ENCODE results near the gene CYB561D1. TPM values are rescaled to one million over a fixed set of nuclear protein-coding genes. Genes with fewer than 3 reads are reported as not detected.

Gene CYB561D1
- total RNA-seq, 5 donors from 2014 or later (not counting 1 experiment from before 2014, with no cell fraction given): 23.6 to 42.6 (median 39.5) TPM

DNA sequence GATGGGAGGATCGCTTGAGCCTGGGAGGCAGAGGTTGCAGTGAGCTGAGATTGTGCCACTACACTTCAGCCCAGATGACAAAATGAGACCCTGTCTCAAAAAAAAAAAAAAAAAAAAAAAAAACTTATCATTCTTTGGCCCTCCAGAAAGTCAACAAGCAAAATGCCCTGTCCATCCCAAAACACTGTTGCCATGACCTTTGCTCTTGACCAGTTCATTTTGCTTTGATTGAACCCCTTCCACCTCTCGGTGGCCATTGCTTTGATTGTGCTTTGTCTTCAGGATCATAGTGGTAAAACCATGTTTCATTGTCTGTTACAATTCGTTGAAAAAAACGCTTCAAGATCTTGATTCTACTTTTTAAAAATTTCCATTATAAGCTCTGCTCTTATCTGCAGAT lies 36.1 kb upstream of the CYB561D1 start:
- Histone ChIP-seq H3K4me3 (ENCODE audit: control insufficient read depth in 1 of 2, extremely low read depth in 1 of 2, low read length in 1 of 2) (no peak overlapping the region), H3K27me3 (replicated peaks in 1 of 2; ENCODE audit: control insufficient read depth in 2 of 2, extremely low read depth in 1 of 2, insufficient read depth in 2 of 2, low read length in 1 of 2) (peaks cover 0 to 32% of the 10 kb centered on the region in 2 experiments), H3K36me3 (ENCODE audit: control insufficient read depth in 2 of 2, extremely low read depth in 1 of 2, insufficient read depth in 1 of 2, low read length in 1 of 2) (no peaks in the 10 kb centered on the region), H3K9me3 (no peaks in the 10 kb centered on the region), H3K4me1 (ENCODE audit: control insufficient read depth in 1 of 2, extremely low read depth in 1 of 2, insufficient read depth in 2 of 2, low read length in 2 of 2) (no peaks in the 10 kb centered on the region), H3K27ac (ENCODE audit: low read length) (no peak overlapping the region)
- no peak overlapping the region for H3K4me3 Mint-ChIP-seq
- WGBS (ENCODE audit: insufficient coverage): no CpG with 5 or more reads among the region's 4 CpGs
- H3K36me3 Mint-ChIP-seq: peaks cover 11% of the 10 kb centered on the region
- DNase-seq (no peak), ATAC-seq (replicated peaks in 1 of 4) (no peak)
- no peaks in the 10 kb centered on the region for H3K4me1 Mint-ChIP-seq
- H3K27me3 Mint-ChIP-seq: peaks cover 18 to 39% of the 10 kb centered on the region in 2 donors
- ChIA-PET POLR2A (interaction anchor here in 1 of 2 donors (0.7 kb wide), 1 partner anchor 104 kb away, joined by 3 read pairs; no protein-coding TSS in a partner anchor), CTCF (no interaction called here)
- peaks cover 4 to 18% (median 8%) of the 10 kb centered on the region in 3 donors for H3K9me3 Mint-ChIP-seq
- peak overlapping the region in 1 of 2 donors; percentile 69 for H3K27ac Mint-ChIP-seq

DNA sequence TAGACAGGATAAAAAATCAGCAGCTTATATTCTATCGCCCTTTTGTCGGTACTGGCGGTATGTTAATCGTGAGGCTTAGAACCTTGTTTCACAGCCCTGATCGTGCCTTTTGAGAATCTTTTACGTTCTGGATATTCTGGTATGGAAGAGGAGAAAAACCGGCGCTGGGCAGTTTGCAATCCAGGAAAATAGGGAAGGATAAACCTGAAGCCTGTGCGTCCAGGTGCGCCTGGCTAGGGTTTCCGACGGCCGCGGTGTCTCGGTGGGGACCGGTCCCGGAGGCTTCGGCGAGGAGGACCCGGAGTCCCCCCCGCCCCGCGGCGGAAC lies 27.8 kb upstream of the CYB561D1 start:
- H3K4me1 Mint-ChIP-seq: peaks cover 0 to 9% (median 8%) of the 10 kb centered on the region in 3 donors
- H3K27ac ChIP-seq (ENCODE audit: low read length): no peak overlapping the region
- no peaks in the 10 kb centered on the region for H3K9me3 Mint-ChIP-seq
- peaks cover 44 to 66% of the 10 kb centered on the region in 2 donors for H3K27me3 Mint-ChIP-seq
- peak overlapping the region; percentile 33 to 65 for H3K4me3 ChIP-seq (ENCODE audit: control insufficient read depth in 1 of 2, extremely low read depth in 1 of 2, low read length in 1 of 2)
- ATAC-seq (replicated peaks in 1 of 4) (no peak), DNase-seq (no peak)
- no peak overlapping the region for H3K27ac Mint-ChIP-seq
- H3K36me3 Mint-ChIP-seq: no peaks in the 10 kb centered on the region
- WGBS (ENCODE audit: insufficient coverage): 13% methylated on average over 22 of the region's 24 CpGs
- H3K36me3 ChIP-seq (ENCODE audit: control insufficient read depth in 2 of 2, extremely low read depth in 1 of 2, insufficient read depth in 1 of 2, low read length in 1 of 2): no peaks in the 10 kb centered on the region
- H3K9me3 ChIP-seq: no peaks in the 10 kb centered on the region
- ChIA-PET CTCF (no interaction called here), POLR2A (interaction anchor here in 1 of 2 donors (0.6 kb wide), 1 partner anchor 13 kb away, joined by 3 read pairs; no protein-coding TSS in a partner anchor)
- peaks cover 15 to 61% of the 10 kb centered on the region in 2 experiments for H3K27me3 ChIP-seq (replicated peaks in 1 of 2; ENCODE audit: control insufficient read depth in 2 of 2, extremely low read depth in 1 of 2, insufficient read depth in 2 of 2, low read length in 1 of 2)
- H3K4me1 ChIP-seq (ENCODE audit: control insufficient read depth in 1 of 2, extremely low read depth in 1 of 2, insufficient read depth in 2 of 2, low read length in 2 of 2): peaks cover 0 to 14% of the 10 kb centered on the region in 2 experiments
- peak overlapping the region; percentile 69 to 74 (median 71) for H3K4me3 Mint-ChIP-seq

- peaks cover 15 to 59% of the 10 kb centered on the region in 2 experiments for H3K27me3 ChIP-seq (replicated peaks in 1 of 2; ENCODE audit: control insufficient read depth in 2 of 2, extremely low read depth in 1 of 2, insufficient read depth in 2 of 2, low read length in 1 of 2)
- ATAC-seq (replicated peaks in 1 of 4): peak; percentile 45 to 71 (median 56)
- peak within 1 kb of the TSS; percentile 41 to 65 for H3K4me3 ChIP-seq (ENCODE audit: control insufficient read depth in 1 of 2, extremely low read depth in 1 of 2, low read length in 1 of 2)
- no peaks in the 10 kb centered on the region for H3K36me3 ChIP-seq (ENCODE audit: control insufficient read depth in 2 of 2, extremely low read depth in 1 of 2, insufficient read depth in 1 of 2, low read length in 1 of 2)
- H3K27ac ChIP-seq (ENCODE audit: low read length): no peak within 1 kb of the TSS
- H3K4me1 Mint-ChIP-seq: peaks cover 0 to 9% (median 8%) of the 10 kb centered on the region in 3 donors
- no peaks in the 10 kb centered on the region for H3K36me3 Mint-ChIP-seq
- DNase-seq: peak in 4 of 35 experiments; percentile 10 to 35 (median 20)
- CTCF ChIA-PET: no interaction called here
- H3K9me3 ChIP-seq: no peaks in the 10 kb centered on the region
- H3K9me3 Mint-ChIP-seq: no peaks in the 10 kb centered on the region
- peak within 1 kb of the TSS; percentile 69 to 74 (median 71) for H3K4me3 Mint-ChIP-seq
- peaks cover 0 to 14% of the 10 kb centered on the region in 2 experiments for H3K4me1 ChIP-seq (ENCODE audit: control insufficient read depth in 1 of 2, extremely low read depth in 1 of 2, insufficient read depth in 2 of 2, low read length in 2 of 2)
- peaks cover 47 to 66% of the 10 kb centered on the region in 2 donors for H3K27me3 Mint-ChIP-seq
- POLR2A ChIA-PET: interaction anchor here in 1 of 2 donors (0.6 kb wide), 1 partner anchor 13 kb away, joined by 3 read pairs; no protein-coding TSS in a partner anchor
- WGBS (ENCODE audit: insufficient coverage): 2% methylated on average over 75 of the region's 88 CpGs
- no peak within 1 kb of the TSS for H3K27ac Mint-ChIP-seq
Measured at GRCh38 chr1:109466452-109467300, 27.2 kb upstream of the CYB561D1 start, which contains the start of gene SYPL2. TSS of gene SYPL2 (plus strand) at chr1:109466546. CDS start at chr1:109466844, 298 bp downstream.

- H3K9me3 Mint-ChIP-seq: no peaks in the 10 kb centered on the region
- POLR2A ChIA-PET: no interaction called here
- Histone ChIP-seq H3K27ac (ENCODE audit: low read length) (no peak overlapping the region), H3K36me3 (ENCODE audit: control insufficient read depth in 2 of 2, extremely low read depth in 1 of 2, insufficient read depth in 1 of 2, low read length in 1 of 2) (no peaks in the 10 kb centered on the region), H3K27me3 (replicated peaks in 1 of 2; ENCODE audit: control insufficient read depth in 2 of 2, extremely low read depth in 1 of 2, insufficient read depth in 2 of 2, low read length in 1 of 2) (peaks cover 15 to 61% of the 10 kb centered on the region in 2 experiments), H3K9me3 (no peaks in the 10 kb centered on the region), H3K4me3 (ENCODE audit: control insufficient read depth in 1 of 2, extremely low read depth in 1 of 2, low read length in 1 of 2) (peak overlapping the region in 1 of 2 donors; percentile 35), H3K4me1 (ENCODE audit: control insufficient read depth in 1 of 2, extremely low read depth in 1 of 2, insufficient read depth in 2 of 2, low read length in 2 of 2) (peaks cover 0 to 14% of the 10 kb centered on the region in 2 experiments)
- peak overlapping the region; percentile 41 to 74 (median 59) for H3K4me3 Mint-ChIP-seq
- DNase-seq (no peak), ATAC-seq (replicated peaks in 1 of 4) (peak in 1 of 4 experiments; percentile 7)
- no peaks in the 10 kb centered on the region for H3K36me3 Mint-ChIP-seq
- H3K27ac Mint-ChIP-seq: no peak overlapping the region
- H3K27me3 Mint-ChIP-seq: peaks cover 44 to 65% of the 10 kb centered on the region in 2 donors
- CTCF ChIA-PET: no interaction called here
- H3K4me1 Mint-ChIP-seq: peaks cover 0 to 9% (median 8%) of the 10 kb centered on the region in 3 donors
- WGBS (ENCODE audit: insufficient coverage): 8% methylated on average over 2 of the region's 23 CpGs
Measured at GRCh38 chr1:109467301-109467777, 26.6 kb upstream of the CYB561D1 start.

GRCh38 chr1:109468061-109468460 lies 25.8 kb upstream of the CYB561D1 start:
- WGBS (ENCODE audit: insufficient coverage): 100% methylated on average over 1 of the region's 1 CpG
- POLR2A ChIA-PET: no interaction called here
- Mint-ChIP-seq H3K4me3 (peak overlapping the region in 2 of 3 donors; percentile 59 to 74), H3K4me1 (peaks cover 0 to 9% (median 8%) of the 10 kb centered on the region in 3 donors), H3K27ac (no peak overlapping the region), H3K27me3 (peaks cover 47 to 67% of the 10 kb centered on the region in 2 donors), H3K36me3 (no peaks in the 10 kb centered on the region), H3K9me3 (no peaks in the 10 kb centered on the region)
- Histone ChIP-seq H3K36me3 (ENCODE audit: control insufficient read depth in 2 of 2, extremely low read depth in 1 of 2, insufficient read depth in 1 of 2, low read length in 1 of 2) (no peaks in the 10 kb centered on the region), H3K4me1 (ENCODE audit: control insufficient read depth in 1 of 2, extremely low read depth in 1 of 2, insufficient read depth in 2 of 2, low read length in 2 of 2) (peaks cover 0 to 14% of the 10 kb centered on the region in 2 experiments), H3K4me3 (ENCODE audit: control insufficient read depth in 1 of 2, extremely low read depth in 1 of 2, low read length in 1 of 2) (no peak overlapping the region), H3K27me3 (replicated peaks in 1 of 2; ENCODE audit: control insufficient read depth in 2 of 2, extremely low read depth in 1 of 2, insufficient read depth in 2 of 2, low read length in 1 of 2) (peaks cover 15 to 66% of the 10 kb centered on the region in 2 experiments), H3K9me3 (no peaks in the 10 kb centered on the region), H3K27ac (ENCODE audit: low read length) (no peak overlapping the region)
- ATAC-seq (replicated peaks in 1 of 4) (no peak), DNase-seq (no peak)
- CTCF ChIA-PET: no interaction called here

DNA sequence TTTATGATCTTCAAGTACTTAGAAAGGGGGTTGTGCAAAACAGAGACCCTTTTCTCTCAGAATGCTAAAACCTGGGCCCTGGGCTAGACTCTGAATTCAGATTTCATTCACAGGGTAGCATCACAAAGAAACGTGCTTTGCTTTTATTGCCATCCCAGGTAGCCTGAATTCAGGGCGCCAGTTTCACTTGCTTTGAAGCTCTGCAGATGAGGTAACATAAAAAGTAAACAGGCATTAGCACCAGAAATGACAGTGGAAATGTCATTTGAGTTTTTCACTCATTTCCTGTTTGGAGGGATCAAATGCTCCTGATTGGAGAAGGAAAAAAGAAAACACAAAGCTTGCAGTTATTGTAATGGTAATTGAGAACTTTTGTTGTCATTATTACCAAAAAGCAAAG lies 25.0 kb upstream of the CYB561D1 start:
- Histone ChIP-seq H3K4me3 (ENCODE audit: control insufficient read depth in 1 of 2, extremely low read depth in 1 of 2, low read length in 1 of 2) (no peak overlapping the region), H3K9me3 (no peaks in the 10 kb centered on the region), H3K27me3 (replicated peaks in 1 of 2; ENCODE audit: control insufficient read depth in 2 of 2, extremely low read depth in 1 of 2, insufficient read depth in 2 of 2, low read length in 1 of 2) (peaks cover 15 to 66% of the 10 kb centered on the region in 2 experiments), H3K4me1 (ENCODE audit: control insufficient read depth in 1 of 2, extremely low read depth in 1 of 2, insufficient read depth in 2 of 2, low read length in 2 of 2) (peaks cover 0 to 14% of the 10 kb centered on the region in 2 experiments), H3K27ac (ENCODE audit: low read length) (no peak overlapping the region), H3K36me3 (ENCODE audit: control insufficient read depth in 2 of 2, extremely low read depth in 1 of 2, insufficient read depth in 1 of 2, low read length in 1 of 2) (no peaks in the 10 kb centered on the region)
- H3K4me1 Mint-ChIP-seq: peaks cover 0 to 9% (median 8%) of the 10 kb centered on the region in 3 donors
- no peaks in the 10 kb centered on the region for H3K36me3 Mint-ChIP-seq
- POLR2A ChIA-PET: no interaction called here
- ATAC-seq (replicated peaks in 1 of 4): peak in 1 of 4 experiments; percentile 59
- WGBS (ENCODE audit: insufficient coverage): 0% methylated on average over 2 of the region's 2 CpGs
- H3K9me3 Mint-ChIP-seq: no peaks in the 10 kb centered on the region
- CTCF ChIA-PET: interaction anchor here (0.7 to 1.4 kb wide), 3 partner anchors 15 to 47 kb away, joined by 3 to 7 read pairs (median 6); partner anchors contain the start of gene ATXN7L2 (in 1 of the 2)
- no peak for DNase-seq
- H3K27ac Mint-ChIP-seq: no peak overlapping the region
- H3K27me3 Mint-ChIP-seq: peaks cover 48 to 69% of the 10 kb centered on the region in 2 donors
- H3K4me3 Mint-ChIP-seq: no peak overlapping the region

Data from T-cell (primary cell).